Measurements from ENCODE around the gene EFTUD2.
"Not testable (repeated sequence)": the region's sequence is repeated elsewhere in the genome, so short reads cannot be mapped to it uniquely, and the experiment has no call there.

EFTUD2 gene

GRCh38 chr17:44826123-44826790, 73.0 kb downstream of the EFTUD2 start:
- no peaks in the 10 kb centered on the region for H3K36me3 ChIP-seq (ENCODE audit: control insufficient read depth, insufficient read depth, low read length)

GRCh38 chr17:44825236-44825635, 74.0 kb downstream of the EFTUD2 start:
- not testable (repeated sequence) for H4K5ac ChIP-seq (ENCODE audit: low read length); H3K56ac ChIP-seq (ENCODE audit: low read length); H3K4me1 ChIP-seq (ENCODE audit: control insufficient read depth, low read depth, low read length); H3K27me3 ChIP-seq (ENCODE audit: insufficient read depth, low read length, poor library complexity); DNase-seq; H3K79me1 ChIP-seq (ENCODE audit: low read length); H2BK120ac ChIP-seq (ENCODE audit: low read depth, low read length); H2BK5ac ChIP-seq (ENCODE audit: low read length); H3K18ac ChIP-seq (ENCODE audit: low read length); H2AK5ac ChIP-seq (ENCODE audit: low read length); H4K8ac ChIP-seq (ENCODE audit: low read depth, low read length); H3K23ac ChIP-seq (ENCODE audit: low read length); H3K4ac ChIP-seq (ENCODE audit: low read depth, low read length); H3K9ac ChIP-seq (ENCODE audit: low read length); H3K4me3 ChIP-seq (ENCODE audit: low read length); H3K27ac ChIP-seq (ENCODE audit: low read depth, low read length); H3K4me2 ChIP-seq (ENCODE audit: low read length); H3K36me3 ChIP-seq (ENCODE audit: control insufficient read depth, insufficient read depth, low read length); H2BK15ac ChIP-seq (replicated peaks; ENCODE audit: low read depth)
- WGBS (ENCODE audit: extremely low coverage, insufficient coverage, low lambda C conversion rate): no CpG with 5 or more reads among the region's 9 CpGs
- H3K79me2 ChIP-seq (ENCODE audit: control insufficient read depth, insufficient read depth, low read length): peaks cover 68% of the 10 kb centered on the region

More at GRCh38 chr17:44826123-44826790, 73.0 kb downstream of the EFTUD2 start:
- no peak overlapping the region for H2BK15ac ChIP-seq (replicated peaks; ENCODE audit: low read depth)
- H3K27ac ChIP-seq (ENCODE audit: low read depth, low read length): no peak overlapping the region
- no peak overlapping the region for H3K4ac ChIP-seq (ENCODE audit: low read depth, low read length)
- no peak overlapping the region for H4K5ac ChIP-seq (ENCODE audit: low read length)
- no peaks in the 10 kb centered on the region for H3K79me1 ChIP-seq (ENCODE audit: low read length)
- no peak overlapping the region for H3K56ac ChIP-seq (ENCODE audit: low read length)
- no peak overlapping the region for H3K18ac ChIP-seq (ENCODE audit: low read length)
- DNase-seq: no peak
- peaks cover 59% of the 10 kb centered on the region for H3K79me2 ChIP-seq (ENCODE audit: control insufficient read depth, insufficient read depth, low read length)
- H2BK5ac ChIP-seq (ENCODE audit: low read length): no peak overlapping the region
- no CpG with 5 or more reads among the region's 15 CpGs for whole genome bisulfite sequencing (ENCODE audit: extremely low coverage, insufficient coverage, low lambda C conversion rate)
- H2AK5ac ChIP-seq (ENCODE audit: low read length): no peak overlapping the region
- no peak overlapping the region for H2BK120ac ChIP-seq (ENCODE audit: low read depth, low read length)
- H3K4me1 ChIP-seq (ENCODE audit: control insufficient read depth, low read depth, low read length): peaks cover 3% of the 10 kb centered on the region
- H3K9ac ChIP-seq (ENCODE audit: low read length): no peak overlapping the region
- H4K8ac ChIP-seq (ENCODE audit: low read depth, low read length): no peak overlapping the region
- no peak overlapping the region for H3K4me2 ChIP-seq (ENCODE audit: low read length)
- no peak overlapping the region for H3K23ac ChIP-seq (ENCODE audit: low read length)
- H3K27me3 ChIP-seq (ENCODE audit: insufficient read depth, low read length, poor library complexity): no peaks in the 10 kb centered on the region
- H3K4me3 ChIP-seq (ENCODE audit: low read length): no peak overlapping the region

- Histone ChIP-seq H3K27me3 (ENCODE audit: insufficient read depth, low read length, poor library complexity) (no peaks in the 10 kb centered on the region), H2BK120ac (ENCODE audit: low read depth, low read length) (no peak overlapping the region), H3K79me1 (ENCODE audit: low read length) (no peaks in the 10 kb centered on the region), H3K27ac (ENCODE audit: low read depth, low read length) (no peak overlapping the region), H2BK15ac (replicated peaks; ENCODE audit: low read depth) (no peak overlapping the region), H2AK5ac (ENCODE audit: low read length) (no peak overlapping the region), H3K4me3 (ENCODE audit: low read length) (no peak overlapping the region), H3K4ac (ENCODE audit: low read depth, low read length) (no peak overlapping the region), H4K5ac (ENCODE audit: low read length) (no peak overlapping the region), H3K4me1 (ENCODE audit: control insufficient read depth, low read depth, low read length) (no peaks in the 10 kb centered on the region), H3K23ac (ENCODE audit: low read length) (no peak overlapping the region), H4K8ac (ENCODE audit: low read depth, low read length) (no peak overlapping the region), H3K79me2 (ENCODE audit: control insufficient read depth, insufficient read depth, low read length) (peaks cover 52% of the 10 kb centered on the region), H3K56ac (ENCODE audit: low read length) (no peak overlapping the region), H2BK5ac (ENCODE audit: low read length) (no peak overlapping the region), H3K36me3 (ENCODE audit: control insufficient read depth, insufficient read depth, low read length) (no peaks in the 10 kb centered on the region), H3K4me2 (ENCODE audit: low read length) (no peak overlapping the region), H3K18ac (ENCODE audit: low read length) (no peak overlapping the region), H3K9ac (ENCODE audit: low read length) (no peak overlapping the region)
- DNase-seq: peak; percentile 25
- WGBS (ENCODE audit: extremely low coverage, insufficient coverage, low lambda C conversion rate): no CpG with 5 or more reads among the region's 7 CpGs
These were observed 78.5 kb downstream of the EFTUD2 start for GRCh38 chr17:44820631-44821212.

- not testable (repeated sequence) for H3K4ac ChIP-seq (ENCODE audit: low read depth, low read length); H3K27me3 ChIP-seq (ENCODE audit: insufficient read depth, low read length, poor library complexity); H4K8ac ChIP-seq (ENCODE audit: low read depth, low read length); H3K56ac ChIP-seq (ENCODE audit: low read length); DNase-seq; H2BK15ac ChIP-seq (replicated peaks; ENCODE audit: low read depth); H2AK5ac ChIP-seq (ENCODE audit: low read length); H3K36me3 ChIP-seq (ENCODE audit: control insufficient read depth, insufficient read depth, low read length); H3K79me1 ChIP-seq (ENCODE audit: low read length); H3K9ac ChIP-seq (ENCODE audit: low read length); H2BK5ac ChIP-seq (ENCODE audit: low read length); H4K5ac ChIP-seq (ENCODE audit: low read length); H3K4me1 ChIP-seq (ENCODE audit: control insufficient read depth, low read depth, low read length); H3K4me2 ChIP-seq (ENCODE audit: low read length); H2BK120ac ChIP-seq (ENCODE audit: low read depth, low read length); H3K4me3 ChIP-seq (ENCODE audit: low read length); H3K18ac ChIP-seq (ENCODE audit: low read length); H3K23ac ChIP-seq (ENCODE audit: low read length); H3K27ac ChIP-seq (ENCODE audit: low read depth, low read length)
- H3K79me2 ChIP-seq (ENCODE audit: control insufficient read depth, insufficient read depth, low read length): peaks cover 50% of the 10 kb centered on the region
- no CpG with 5 or more reads among the region's 6 CpGs for WGBS (ENCODE audit: extremely low coverage, insufficient coverage, low lambda C conversion rate)
These were observed 80.7 kb downstream of the EFTUD2 start for GRCh38 chr17:44818508-44818907.

- Histone ChIP-seq H3K9ac (ENCODE audit: low read length) (no peak overlapping the region), H3K79me1 (ENCODE audit: low read length) (peaks cover 12% of the 10 kb centered on the region), H3K27me3 (ENCODE audit: insufficient read depth, low read length, poor library complexity) (no peaks in the 10 kb centered on the region), H3K79me2 (ENCODE audit: control insufficient read depth, insufficient read depth, low read length) (peaks cover 45% of the 10 kb centered on the region), H3K4me1 (ENCODE audit: control insufficient read depth, low read depth, low read length) (no peaks in the 10 kb centered on the region), H4K5ac (ENCODE audit: low read length) (no peak overlapping the region), H3K27ac (ENCODE audit: low read depth, low read length) (no peak overlapping the region), H3K4me3 (ENCODE audit: low read length) (no peak overlapping the region), H2AK5ac (ENCODE audit: low read length) (no peak overlapping the region), H3K18ac (ENCODE audit: low read length) (no peak overlapping the region), H3K56ac (ENCODE audit: low read length) (no peak overlapping the region), H2BK15ac (replicated peaks; ENCODE audit: low read depth) (no peak overlapping the region), H3K36me3 (ENCODE audit: control insufficient read depth, insufficient read depth, low read length) (no peaks in the 10 kb centered on the region), H2BK5ac (ENCODE audit: low read length) (no peak overlapping the region), H2BK120ac (ENCODE audit: low read depth, low read length) (no peak overlapping the region), H4K8ac (ENCODE audit: low read depth, low read length) (no peak overlapping the region), H3K23ac (ENCODE audit: low read length) (no peak overlapping the region), H3K4me2 (ENCODE audit: low read length) (no peak overlapping the region), H3K4ac (ENCODE audit: low read depth, low read length) (no peak overlapping the region)
- no peak for DNase-seq
- WGBS (ENCODE audit: extremely low coverage, insufficient coverage, low lambda C conversion rate): no CpG with 5 or more reads among the region's 4 CpGs
These were observed 87.0 kb downstream of the EFTUD2 start for GRCh38 chr17:44812263-44812662.
